AG10803 (cell line): ENCODE data around the gene TNFRSF12A.
A peak's percentile ranks its signal among the peaks of the same experiment; 100 is the strongest.

Experiments used
- DNase-seq: peaks from one replicate; pipeline ENCODE4 v3.0.0; 2010; ENCODE audit warnings: low read depth
- H3K4me3 ChIP-seq: 2 replicates; pipeline ENCODE4 v1.5.1; 2011; ENCODE audit warnings: mild to moderate bottlenecking, low read length, control low read depth
- CTCF ChIP-seq: conservative IDR thresholded peaks from 2 replicates; pipeline ENCODE4 v1.5.1; 2011; ENCODE audit warnings: mild to moderate bottlenecking, low read length, control low read depth, inconsistent platforms

The TNFRSF12A gene

GRCh38 chr16:3017344-3017743 lies 2.8 kb upstream of the TNFRSF12A start:
- H3K4me3 ChIP-seq, result no peak overlapping the region

GRCh38 chr16:3017794-3018506 lies 2.2 kb upstream of the TNFRSF12A start, which contains the start of gene CLDN6:
Gene CLDN6 (minus strand): TSS chr16:3018183. CDS start chr16:3016021, 2,162 bp downstream.
- no peak within 1 kb of the TSS for H3K4me3 ChIP-seq
- TF ChIP-seq CTCF, result no peak
- no peak for DNase-seq

More at GRCh38 chr16:3017344-3017743, 2.8 kb upstream of the TNFRSF12A start:
- TF ChIP-seq CTCF, result no peak
- DNase-seq, result no peak

GRCh38 chr16:3019594-3020246 lies 448 bp upstream of the TNFRSF12A start:
- peak overlapping the region; percentile 63 for H3K4me3 ChIP-seq
- no peak for DNase-seq
- TF ChIP-seq CTCF, result no peak

- DNase-seq, result peak; percentile 89
- H3K4me3 ChIP-seq, result peak overlapping the region; percentile 96
- no peak for TF ChIP-seq CTCF
These were observed 658 bp downstream of the TNFRSF12A start for GRCh38 chr16:3020604-3021448.

- peak; percentile 94 for DNase-seq
- TF ChIP-seq CTCF, result peak; percentile 47
- H3K4me3 ChIP-seq, result peak overlapping the region; percentile 96
These were observed 1.5 kb downstream of the TNFRSF12A start for GRCh38 chr16:3021449-3022207.

- DNase-seq, result peak; percentile 96
- TF ChIP-seq CTCF, result no peak
- peak overlapping the region; percentile 96 for H3K4me3 ChIP-seq
These were observed 2.1 kb downstream of the TNFRSF12A start for GRCh38 chr16:3022208-3022683.
